GM21447 (cell line): Measurements from ENCODE around the gene RNF212.
A peak's percentile ranks its signal among the peaks of the same experiment; 100 is the strongest.

Experiments
- ATAC-seq: cut with Tn5 transposase; IDR thresholded peaks from one replicate; pipeline ENCODE4 v1.9.1; 2021; ENCODE audit not compliant: unreplicated experiment

RNF212 gene

GRCh38 chr4:1036976-1037810 is 76.2 kb downstream of the RNF212 start:
- no peak for ATAC-seq

GRCh38 chr4:1036095-1036494 is 77.3 kb downstream of the RNF212 start:
- ATAC-seq = no peak

- no peak for ATAC-seq
These were observed 77.9 kb downstream of the RNF212 start for GRCh38 chr4:1035510-1035909.

- no peak for ATAC-seq
These were observed 79.4 kb downstream of the RNF212 start for GRCh38 chr4:1033840-1034551.

- no peak for ATAC-seq
These were observed 80.5 kb downstream of the RNF212 start for GRCh38 chr4:1032861-1033260.

- ATAC-seq = no peak
These were observed 81.2 kb downstream of the RNF212 start for GRCh38 chr4:1031956-1032795.

GRCh38 chr4:1031346-1031745 is 82.0 kb downstream of the RNF212 start:
- ATAC-seq = no peak

GRCh38 chr4:1030559-1030958 is 82.8 kb downstream of the RNF212 start:
- ATAC-seq = no peak

- ATAC-seq = no peak
These were observed 83.3 kb downstream of the RNF212 start for GRCh38 chr4:1030031-1030430.

- ATAC-seq = no peak
These were observed 83.8 kb downstream of the RNF212 start for GRCh38 chr4:1029529-1029928.

- ATAC-seq = no peak
These were observed 84.7 kb downstream of the RNF212 start for GRCh38 chr4:1028574-1029220.

- no peak for ATAC-seq
These were observed 85.5 kb downstream of the RNF212 start for GRCh38 chr4:1027915-1028238.

GRCh38 chr4:1027219-1027914 is 86.0 kb downstream of the RNF212 start:
- no peak for ATAC-seq

GRCh38 chr4:1026115-1026514 is 87.2 kb downstream of the RNF212 start:
- peak; percentile 56 for ATAC-seq

GRCh38 chr4:1024882-1025545 is 88.3 kb downstream of the RNF212 start:
- ATAC-seq = no peak

- no peak for ATAC-seq
These were observed 89.2 kb downstream of the RNF212 start for GRCh38 chr4:1023895-1024740.

- ATAC-seq = no peak
These were observed 90.2 kb downstream of the RNF212 start for GRCh38 chr4:1023075-1023640.

GRCh38 chr4:1022739-1023066 is 90.7 kb downstream of the RNF212 start:
- no peak for ATAC-seq
